Erythroblast (primary cell): ENCODE data around the gene KHDRBS2.

Source experiments
- GATA1 ChIP-seq: IDR thresholded peaks from 2 replicates; pipeline ENCODE4 v1.6.1; 2011; ENCODE audit warnings: low read depth, mild to moderate bottlenecking, control low read depth, low read length, moderate library complexity
- POLR2A ChIP-seq: IDR thresholded peaks from 2 replicates; pipeline ENCODE4 v1.6.1; 2011; ENCODE audit warnings: mild to moderate bottlenecking, low read length

DNA sequence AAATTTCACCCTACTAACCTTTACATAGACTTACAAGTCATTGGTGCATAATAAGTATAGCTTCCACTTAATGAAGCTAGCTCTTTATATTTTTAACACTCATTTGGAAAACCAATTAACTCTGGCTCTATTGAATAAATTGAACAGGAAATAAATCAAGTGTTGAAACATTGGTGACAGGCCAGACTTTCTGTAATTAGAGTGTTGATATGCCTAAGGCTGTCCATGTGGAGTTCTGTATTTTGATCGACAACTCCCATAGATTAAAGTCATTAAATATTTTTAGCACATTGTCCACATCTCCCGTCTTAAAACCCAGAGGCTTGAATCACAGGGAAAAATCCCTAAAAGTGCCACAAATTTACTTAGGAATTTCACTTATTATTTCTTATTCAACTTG lies 468.3 kb downstream of the KHDRBS2 start:
- TF ChIP-seq POLR2A (no peak), GATA1 (no peak)
